ENCODE measurements around the gene MAGED2. TPM values are rescaled to one million over a fixed set of nuclear protein-coding genes. Genes with fewer than 3 reads are reported as not detected.

The MAGED2 gene
- total and polyA plus RNA-seq, 10 of the 15 experiments (the other 5 are each of a cell fraction or from before 2014, with no cell fraction given), result 25.6 to 47.8 (median 38.4) TPM

DNA sequence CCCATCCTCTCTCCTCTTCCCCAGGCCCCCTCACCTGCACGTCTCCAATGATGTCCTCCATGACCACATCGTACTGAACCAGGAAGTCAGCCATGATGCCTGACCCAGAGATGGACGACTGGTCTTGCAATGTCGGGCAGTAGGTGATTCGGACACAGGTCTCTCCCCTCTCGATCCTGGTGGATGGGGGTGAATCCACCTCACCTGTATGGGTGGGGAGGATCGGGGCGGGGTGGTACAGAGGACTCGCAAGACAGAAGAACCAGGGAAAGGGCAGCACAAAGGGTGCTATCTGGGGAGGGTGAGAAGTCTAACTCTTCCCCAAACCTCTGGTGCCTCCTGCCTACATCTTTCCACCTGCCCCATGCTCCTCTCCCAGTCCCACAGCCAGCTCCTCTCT, 19.1 kb upstream of the MAGED2 start:
- intact Hi-C loops (cut with micrococcal nuclease; ENCODE audit: unreplicated experiment), result no loop called here
- ChIA-PET POLR2A (no interaction called here), RAD21 (ENCODE audit: unreplicated experiment) (no interaction called here), CTCF (no interaction called here), SMC1A (ENCODE audit: uncharacterized antibody, unreplicated experiment) (no interaction called here)
- H3K4me3 ChIP-seq, result no peak overlapping the region
- H3K36me3 ChIP-seq (ENCODE audit: control insufficient read depth in 2 of 2, insufficient read depth in 2 of 2, low read length in 1 of 2), result no peaks in the 10 kb centered on the region
- TF ChIP-seq CBX3 (IDR thresholded peaks at IDR 0.05; ENCODE audit: borderline replicate concordance, low read depth) (no peak), GATAD2B (conservative IDR thresholded peaks at IDR 0.05; ENCODE audit: low read depth) (no peak), CREB1 (IDR thresholded peaks at IDR 0.05; ENCODE audit: low read depth) (no peak), SMAD1 (IDR thresholded peaks at IDR 0.05; ENCODE audit: low read depth, partially characterized antibody) (no peak), ZNF384 (IDR thresholded peaks at IDR 0.05; ENCODE audit: borderline replicate concordance, low read depth, low read length) (no peak), WRNIP1 (IDR thresholded peaks at IDR 0.05; ENCODE audit: borderline replicate concordance, low read depth, low read length) (no peak), JUNB (IDR thresholded peaks at IDR 0.05) (no peak), RB1 (IDR thresholded peaks at IDR 0.05; ENCODE audit: borderline replicate concordance) (no peak), NBN (IDR thresholded peaks at IDR 0.05) (no peak), BRCA1 (IDR thresholded peaks at IDR 0.05; ENCODE audit: low read depth, low read length) (no peak), SPI1 (IDR thresholded peaks at IDR 0.05; ENCODE audit: borderline replicate concordance, insufficient read depth, low read depth, low read length) (no peak), LARP7 (IDR thresholded peaks at IDR 0.05) (no peak), TARDBP (IDR thresholded peaks at IDR 0.05; ENCODE audit: borderline replicate concordance) (no peak), TAF1 (IDR thresholded peaks at IDR 0.05; ENCODE audit: borderline replicate concordance, low read depth, low read length) (no peak), EP300 (IDR thresholded peaks at IDR 0.05; ENCODE audit: borderline replicate concordance in 1 of 2, control insufficient read depth in 1 of 2, low read depth in 2 of 2, low read length in 2 of 2) (no peak), NR2C2 (IDR thresholded peaks at IDR 0.05; ENCODE audit: borderline replicate concordance, control insufficient read depth, insufficient read length, low read depth) (no peak), RELA (IDR thresholded peaks at IDR 0.05; ENCODE audit: borderline replicate concordance, partially characterized antibody) (no peak)
- TF ChIP-seq, protein P1, sequence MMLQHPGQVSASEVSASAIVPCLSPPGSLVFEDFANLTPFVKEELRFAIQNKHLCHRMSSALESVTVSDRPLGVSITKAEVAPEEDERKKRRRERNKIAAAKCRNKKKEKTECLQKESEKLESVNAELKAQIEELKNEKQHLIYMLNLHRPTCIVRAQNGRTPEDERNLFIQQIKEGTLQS (IDR thresholded peaks at IDR 0.05; ENCODE audit: borderline replicate concordance, extremely low read depth, low read depth, low read length), result no peak
- TF ChIP-seq, protein P2, sequence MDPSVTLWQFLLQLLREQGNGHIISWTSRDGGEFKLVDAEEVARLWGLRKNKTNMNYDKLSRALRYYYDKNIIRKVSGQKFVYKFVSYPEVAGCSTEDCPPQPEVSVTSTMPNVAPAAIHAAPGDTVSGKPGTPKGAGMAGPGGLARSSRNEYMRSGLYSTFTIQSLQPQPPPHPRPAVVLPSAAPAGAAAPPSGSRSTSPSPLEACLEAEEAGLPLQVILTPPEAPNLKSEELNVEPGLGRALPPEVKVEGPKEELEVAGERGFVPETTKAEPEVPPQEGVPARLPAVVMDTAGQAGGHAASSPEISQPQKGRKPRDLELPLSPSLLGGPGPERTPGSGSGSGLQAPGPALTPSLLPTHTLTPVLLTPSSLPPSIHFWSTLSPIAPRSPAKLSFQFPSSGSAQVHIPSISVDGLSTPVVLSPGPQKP (IDR thresholded peaks at IDR 0.05; ENCODE audit: low read depth, low read length), result no peak
- TF ChIP-seq, protein P3, sequence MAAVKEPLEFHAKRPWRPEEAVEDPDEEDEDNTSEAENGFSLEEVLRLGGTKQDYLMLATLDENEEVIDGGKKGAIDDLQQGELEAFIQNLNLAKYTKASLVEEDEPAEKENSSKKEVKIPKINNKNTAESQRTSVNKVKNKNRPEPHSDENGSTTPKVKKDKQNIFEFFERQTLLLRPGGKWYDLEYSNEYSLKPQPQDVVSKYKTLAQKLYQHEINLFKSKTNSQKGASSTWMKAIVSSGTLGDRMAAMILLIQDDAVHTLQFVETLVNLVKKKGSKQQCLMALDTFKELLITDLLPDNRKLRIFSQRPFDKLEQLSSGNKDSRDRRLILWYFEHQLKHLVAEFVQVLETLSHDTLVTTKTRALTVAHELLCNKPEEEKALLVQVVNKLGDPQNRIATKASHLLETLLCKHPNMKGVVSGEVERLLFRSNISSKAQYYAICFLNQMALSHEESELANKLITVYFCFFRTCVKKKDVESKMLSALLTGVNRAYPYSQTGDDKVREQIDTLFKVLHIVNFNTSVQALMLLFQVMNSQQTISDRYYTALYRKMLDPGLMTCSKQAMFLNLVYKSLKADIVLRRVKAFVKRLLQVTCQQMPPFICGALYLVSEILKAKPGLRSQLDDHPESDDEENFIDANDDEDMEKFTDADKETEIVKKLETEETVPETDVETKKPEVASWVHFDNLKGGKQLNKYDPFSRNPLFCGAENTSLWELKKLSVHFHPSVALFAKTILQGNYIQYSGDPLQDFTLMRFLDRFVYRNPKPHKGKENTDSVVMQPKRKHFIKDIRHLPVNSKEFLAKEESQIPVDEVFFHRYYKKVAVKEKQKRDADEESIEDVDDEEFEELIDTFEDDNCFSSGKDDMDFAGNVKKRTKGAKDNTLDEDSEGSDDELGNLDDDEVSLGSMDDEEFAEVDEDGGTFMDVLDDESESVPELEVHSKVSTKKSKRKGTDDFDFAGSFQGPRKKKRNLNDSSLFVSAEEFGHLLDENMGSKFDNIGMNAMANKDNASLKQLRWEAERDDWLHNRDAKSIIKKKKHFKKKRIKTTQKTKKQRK (IDR thresholded peaks at IDR 0.05; ENCODE audit: low read depth, low read length), result no peak
- WGBS (ENCODE audit: insufficient coverage, insufficient replicate concordance, low lambda C conversion rate, missing lambda C conversion rate), result 34% methylated on average over 7 of the region's 9 CpGs
- FAIRE-seq (no peak), ATAC-seq (no peak), DNase-seq (ENCODE audit: low read depth, low spot score) (no peak)
- no peaks in the 10 kb centered on the region for H3K79me2 ChIP-seq (ENCODE audit: control insufficient read depth, insufficient read depth, low read length)
- no peak overlapping the region for H2AFZ ChIP-seq (ENCODE audit: control insufficient read depth, low read depth, low read length)
- H3K4me2 ChIP-seq (ENCODE audit: control insufficient read depth, insufficient read depth), result no peak overlapping the region
- H4K20me1 ChIP-seq (ENCODE audit: control insufficient read depth, insufficient read depth), result no peaks in the 10 kb centered on the region
- in situ Hi-C loops (cut with MboI), result no loop called here
- no peaks in the 10 kb centered on the region for H3K4me1 ChIP-seq (ENCODE audit: control insufficient read depth, insufficient read depth, low read length)
- no peaks in the 10 kb centered on the region for H3K9me3 ChIP-seq (replicated peaks; ENCODE audit: control insufficient read depth, insufficient read depth, low read length)
- no peaks in the 10 kb centered on the region; a peak in 1 of 4 replicates for H3K27me3 ChIP-seq (replicated peaks in 1 of 2; ENCODE audit: control insufficient read depth in 2 of 2, insufficient read depth in 2 of 2, low read length in 1 of 2)
- no peak overlapping the region for H3K27ac ChIP-seq (ENCODE audit: control insufficient read depth, insufficient read depth)
- no peak overlapping the region for H3K9ac ChIP-seq (ENCODE audit: control insufficient read depth, insufficient read depth, low read length)
- BruUV-seq (replicated peaks), result no TSS peak

Data from GM12878 (cell line).